Activated CD4-positive, alpha-beta T cell treated with anti-CD3 and anti-CD28 coated beads, Interleukin-2, amount 50 U/mL, for 1 hour (primary cell): ENCODE measurements around the gene NRXN2.

Experiments used
- DNase-seq: peaks from one replicate; pipeline ENCODE4 v3.0.0-alpha.2; 2020

NRXN2 gene

GRCh38 chr11:64742889-64743590, 20.0 kb upstream of the NRXN2 start:
- DNase-seq, result peak; percentile 73

GRCh38 chr11:64742087-64742888, 19.3 kb upstream of the NRXN2 start:
- DNase-seq, result no peak

- DNase-seq, result no peak
Observed at GRCh38 chr11:64741375-64742086, 18.5 kb upstream of the NRXN2 start.

GRCh38 chr11:64739871-64740270, 16.9 kb upstream of the NRXN2 start:
- no peak for DNase-seq

- no peak for DNase-seq
Observed at GRCh38 chr11:64736654-64737053, 13.7 kb upstream of the NRXN2 start.

- DNase-seq, result no peak
Observed at GRCh38 chr11:64735725-64736259, 12.8 kb upstream of the NRXN2 start.

GRCh38 chr11:64734811-64735724, 12.1 kb upstream of the NRXN2 start:
- no peak for DNase-seq

- no peak for DNase-seq
Observed at GRCh38 chr11:64731601-64732000, 8.6 kb upstream of the NRXN2 start.

GRCh38 chr11:64729851-64730382, 6.9 kb upstream of the NRXN2 start:
- DNase-seq, result no peak

- no peak for DNase-seq
Observed at GRCh38 chr11:64728757-64729365, 5.9 kb upstream of the NRXN2 start.

GRCh38 chr11:64726867-64727530, 4.0 kb upstream of the NRXN2 start:
- no peak for DNase-seq

GRCh38 chr11:64726211-64726641, 3.2 kb upstream of the NRXN2 start:
- no peak for DNase-seq

- no peak for DNase-seq
Observed at GRCh38 chr11:64724863-64725532, 2.0 kb upstream of the NRXN2 start.

GRCh38 chr11:64723907-64724862, 1.2 kb upstream of the NRXN2 start:
- no peak for DNase-seq

GRCh38 chr11:64722141-64723065, 594 bp downstream of the NRXN2 start:
- DNase-seq, result no peak

GRCh38 chr11:64721359-64721699, 1.7 kb downstream of the NRXN2 start:
- no peak for DNase-seq

GRCh38 chr11:64720640-64721358, 2.2 kb downstream of the NRXN2 start:
- DNase-seq, result no peak
